Activated gamma-delta T cell treated with anti-CD3 and anti-CD28 coated beads, Interleukin-2, amount 50 U/mL, for 16 hours (primary cell): ENCODE data around the gene GPX4.

ENCODE experiments used
- DNase-seq: peaks from one replicate; pipeline ENCODE4 v3.0.0-alpha.2; 2020; ENCODE audit warnings: low read depth

The GPX4 gene

DNA sequence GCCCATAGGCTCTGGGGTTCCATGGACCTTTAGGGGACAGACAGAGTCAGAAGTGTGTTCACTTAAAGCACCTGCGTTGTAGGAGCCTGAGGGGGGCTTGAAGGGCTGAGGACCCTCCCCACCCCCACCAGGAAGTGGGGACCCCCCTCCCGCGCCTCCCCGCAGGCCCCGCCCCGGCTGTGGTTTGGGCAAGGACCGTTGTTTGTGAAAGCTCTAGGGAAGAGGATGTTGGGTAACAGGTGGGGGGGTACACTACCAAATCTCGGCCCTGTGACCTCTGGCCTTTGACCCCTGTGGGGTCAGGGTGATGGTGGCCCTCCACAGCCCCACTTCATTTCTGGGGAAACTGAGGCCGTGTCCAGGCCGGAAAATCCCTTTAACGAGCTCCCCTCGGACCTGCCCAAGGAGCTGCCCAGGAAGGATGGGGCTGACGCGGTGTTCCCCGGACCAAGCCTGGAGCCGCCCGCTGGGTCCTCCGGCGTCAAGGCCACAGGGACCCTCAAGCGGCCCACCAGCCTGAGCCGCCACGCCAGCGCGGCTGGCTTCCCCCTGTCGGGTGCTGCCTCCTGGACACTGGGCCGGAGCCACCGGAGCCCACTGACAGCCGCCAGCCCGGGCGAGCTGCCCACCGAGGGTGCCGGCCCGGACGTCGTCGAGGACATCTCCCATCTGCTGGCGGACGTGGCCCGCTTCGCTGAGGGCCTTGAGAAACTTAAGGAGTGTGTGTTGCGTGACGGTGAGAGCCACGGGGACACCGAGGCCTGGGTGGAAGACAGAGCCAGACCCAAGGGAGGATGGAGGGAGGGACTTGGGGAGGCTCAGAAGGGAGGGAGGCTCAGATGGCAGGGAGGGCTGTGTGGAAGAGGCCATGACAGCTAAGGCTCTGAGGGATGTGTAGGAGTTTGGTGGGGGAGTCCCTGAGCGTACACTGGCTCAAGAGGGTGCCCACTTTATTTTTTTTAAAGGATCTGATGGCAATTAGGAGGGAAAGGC is 35.5 kb upstream of the GPX4 start:
- no peak for DNase-seq

DNA sequence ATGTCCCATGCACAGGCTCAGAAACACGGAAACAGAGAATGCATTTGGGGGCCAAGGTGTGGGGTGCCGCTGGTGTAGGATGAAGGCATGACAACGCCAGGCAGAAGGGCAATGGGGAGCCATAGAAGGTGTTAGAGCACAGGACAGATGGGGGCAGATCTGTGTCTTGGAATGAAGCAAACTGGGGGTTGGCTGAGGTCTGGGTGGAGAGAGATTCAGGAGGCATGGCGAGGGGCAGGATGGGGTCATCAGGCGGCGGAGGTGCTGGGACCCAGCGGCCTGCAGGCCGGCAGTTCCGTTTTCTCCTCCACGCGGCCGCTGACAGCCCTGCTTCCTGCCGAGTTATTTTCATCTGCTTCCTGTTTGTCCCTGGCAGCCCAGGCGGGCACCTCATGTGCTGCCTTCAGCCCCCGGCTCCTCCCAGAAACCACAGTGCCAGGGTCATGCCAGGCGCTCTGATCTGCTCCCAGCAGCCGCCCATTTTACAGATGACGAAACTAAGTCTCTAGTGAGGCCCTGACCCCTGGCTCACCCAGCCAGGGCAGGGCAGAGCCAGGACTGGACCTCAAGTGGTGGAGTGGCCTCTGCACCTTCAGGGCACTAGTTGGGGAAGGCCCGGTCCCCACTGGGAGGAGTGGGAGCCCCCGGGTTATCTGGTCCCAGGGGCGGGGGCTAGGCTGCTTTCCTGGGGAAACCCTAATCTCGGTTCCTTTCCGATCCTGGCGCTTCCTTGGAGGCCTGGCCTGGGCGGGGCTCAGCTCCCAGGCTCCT is 34.6 kb upstream of the GPX4 start:
- no peak for DNase-seq

DNA sequence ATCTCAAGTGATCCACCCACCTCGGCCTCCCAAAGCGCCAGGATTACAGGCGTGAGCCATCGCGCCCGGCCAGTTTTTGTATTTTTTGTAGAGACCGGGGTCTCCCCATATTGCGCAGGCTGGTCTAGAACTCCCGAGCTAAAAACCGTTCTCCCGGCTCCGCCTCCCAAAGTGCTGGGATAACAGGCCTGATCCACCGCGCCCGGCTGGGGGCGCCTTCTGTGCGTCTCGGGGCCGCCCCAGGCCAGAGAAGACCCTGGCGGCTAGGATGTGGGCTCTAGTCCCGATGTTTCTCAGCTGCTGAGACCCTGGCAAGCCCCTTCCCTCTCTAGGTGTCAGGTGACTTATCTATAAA is 33.2 kb upstream of the GPX4 start:
- no peak for DNase-seq

DNA sequence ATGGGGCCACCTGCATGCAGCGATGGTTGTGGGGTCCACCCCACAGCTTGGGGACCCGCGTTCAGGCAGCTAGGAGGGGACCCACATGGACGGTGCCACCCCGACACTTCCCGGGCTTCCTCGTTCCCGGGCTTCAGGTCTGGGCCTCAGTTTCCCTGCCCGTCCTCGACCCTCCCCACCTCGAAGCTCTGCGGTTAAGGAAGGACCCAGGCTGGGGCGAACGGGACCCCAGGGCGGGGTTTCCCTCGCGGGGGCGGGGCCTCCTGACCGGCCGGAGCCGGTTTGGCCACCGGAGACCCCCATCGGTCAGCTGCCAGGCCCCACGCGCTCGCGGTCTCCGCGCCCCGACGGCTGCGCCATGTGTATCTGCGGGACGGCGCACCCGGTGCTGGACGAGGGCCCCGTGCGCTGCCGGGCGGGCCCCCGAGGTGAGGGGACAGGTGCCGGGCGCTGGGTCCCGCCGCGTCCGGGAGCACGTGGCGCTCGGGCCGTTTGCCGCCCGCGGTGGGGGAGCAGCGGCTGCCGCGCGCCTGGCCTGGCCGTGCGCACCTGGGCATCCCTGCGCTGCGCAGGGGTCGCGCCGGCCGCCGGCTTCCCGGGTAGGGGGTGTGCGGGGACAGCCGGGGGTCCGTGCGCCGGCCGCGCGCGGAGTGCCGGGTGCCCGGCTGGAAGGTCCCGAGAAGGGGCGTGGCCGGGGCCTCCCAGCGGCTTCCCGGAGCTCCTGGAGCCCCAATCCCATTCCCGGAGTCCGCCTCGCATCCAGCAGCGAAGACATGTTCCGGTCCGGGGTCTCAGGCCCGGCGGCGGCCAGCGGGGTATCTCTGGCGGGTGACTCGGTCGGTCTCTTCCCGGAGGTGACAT is 32.6 kb upstream of the GPX4 start:
- no peak for DNase-seq

DNA sequence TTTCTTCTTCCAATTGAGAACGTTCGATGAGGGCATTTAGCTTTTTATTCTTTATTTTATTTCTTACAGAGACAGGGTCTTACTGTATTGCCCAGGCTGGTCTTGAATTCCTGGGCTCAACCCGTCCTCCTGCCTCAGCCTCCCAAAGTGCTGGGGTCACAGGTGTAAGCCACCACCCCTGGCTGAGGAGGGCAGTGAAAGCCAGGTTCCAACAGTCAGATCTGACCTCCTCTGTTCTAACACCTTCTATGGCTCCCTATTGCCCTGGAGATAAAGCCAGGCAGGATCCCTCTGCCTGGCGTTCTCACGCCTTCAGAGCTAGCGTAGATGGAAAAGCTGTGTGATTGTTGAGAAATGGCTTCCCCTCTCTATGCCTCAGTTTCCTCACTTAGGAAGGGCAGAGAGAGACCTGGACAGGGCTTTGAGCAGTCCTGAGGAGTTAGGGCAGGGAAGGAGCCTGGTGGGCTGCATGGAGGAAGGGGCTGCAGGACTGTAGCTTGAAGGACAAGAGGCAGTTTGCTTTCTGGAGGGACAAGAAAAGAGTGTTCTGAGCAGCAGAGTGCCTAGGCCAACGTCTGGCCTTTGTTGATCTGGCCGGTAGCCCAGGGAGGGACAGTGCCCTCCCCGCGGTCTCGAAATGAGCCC is 31.3 kb upstream of the GPX4 start:
- no peak for DNase-seq

DNA sequence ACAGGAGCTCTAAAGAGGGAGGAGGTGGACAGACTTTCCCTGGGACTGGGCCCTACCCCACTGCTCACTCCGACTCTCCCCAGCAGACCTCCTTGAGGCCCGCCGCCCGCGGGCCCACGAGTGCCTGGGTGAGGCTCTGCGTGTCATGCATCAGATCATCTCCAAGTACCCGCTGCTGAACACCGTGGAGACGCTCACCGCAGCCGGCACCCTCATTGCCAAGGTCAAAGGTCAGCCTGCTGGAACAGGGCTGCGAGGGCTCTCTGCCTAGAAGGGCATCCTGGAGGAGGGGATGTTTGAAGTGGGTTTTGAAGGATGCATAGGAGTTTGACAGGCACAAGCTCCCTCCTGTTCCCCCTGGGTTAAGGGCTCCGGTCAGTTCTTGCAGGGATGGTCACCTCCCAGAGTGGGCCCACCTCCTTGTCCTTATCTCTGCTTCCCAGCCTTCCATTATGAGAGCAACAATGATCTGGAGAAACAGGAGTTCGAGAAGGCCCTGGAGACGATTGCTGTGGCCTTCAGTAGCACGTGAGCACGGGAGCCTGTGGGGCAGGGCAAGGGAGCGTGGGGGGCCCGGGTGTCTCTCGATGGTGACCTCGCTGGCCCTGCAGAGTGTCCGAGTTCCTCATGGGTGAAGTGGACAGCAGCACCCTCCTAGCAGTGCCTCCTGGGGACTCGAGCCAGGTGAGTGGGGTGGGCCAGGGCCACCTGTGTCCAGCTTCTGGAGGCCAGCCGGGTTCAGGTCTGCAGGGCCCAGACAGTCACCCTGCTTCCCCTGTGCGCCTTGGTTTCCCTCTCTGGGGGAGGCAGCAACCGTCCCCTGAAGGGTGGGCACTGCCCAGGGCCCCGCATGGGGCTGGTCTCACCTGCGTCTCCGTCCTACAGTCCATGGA is 30.5 kb upstream of the GPX4 start:
- DNase-seq: no peak

DNA sequence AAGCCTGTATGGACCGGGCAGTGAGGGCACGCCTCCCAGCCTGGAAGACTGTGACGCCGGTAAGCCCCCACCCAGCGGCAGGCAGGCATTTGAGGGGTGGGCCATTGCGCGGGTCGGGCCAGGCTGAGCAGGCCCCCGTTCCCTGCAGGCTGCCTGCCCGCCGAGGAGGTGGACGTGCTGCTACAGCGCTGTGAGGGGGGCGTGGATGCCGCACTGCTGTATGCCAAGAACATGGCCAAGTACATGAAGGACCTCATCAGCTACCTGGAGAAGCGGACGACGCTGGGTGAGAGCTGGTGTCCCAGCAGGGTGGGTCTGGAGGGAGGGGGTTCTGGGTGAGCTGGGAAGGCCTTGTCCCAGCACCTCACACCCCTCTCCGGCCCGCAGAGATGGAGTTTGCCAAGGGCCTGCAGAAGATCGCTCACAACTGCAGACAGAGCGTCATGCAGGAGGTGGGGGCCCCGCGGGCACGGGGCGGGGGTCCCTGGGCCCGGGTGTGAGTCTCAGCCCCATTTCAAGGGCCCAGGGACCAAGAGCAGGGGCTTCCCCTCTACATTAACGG is 29.8 kb upstream of the GPX4 start:
- DNase-seq: no peak

DNA sequence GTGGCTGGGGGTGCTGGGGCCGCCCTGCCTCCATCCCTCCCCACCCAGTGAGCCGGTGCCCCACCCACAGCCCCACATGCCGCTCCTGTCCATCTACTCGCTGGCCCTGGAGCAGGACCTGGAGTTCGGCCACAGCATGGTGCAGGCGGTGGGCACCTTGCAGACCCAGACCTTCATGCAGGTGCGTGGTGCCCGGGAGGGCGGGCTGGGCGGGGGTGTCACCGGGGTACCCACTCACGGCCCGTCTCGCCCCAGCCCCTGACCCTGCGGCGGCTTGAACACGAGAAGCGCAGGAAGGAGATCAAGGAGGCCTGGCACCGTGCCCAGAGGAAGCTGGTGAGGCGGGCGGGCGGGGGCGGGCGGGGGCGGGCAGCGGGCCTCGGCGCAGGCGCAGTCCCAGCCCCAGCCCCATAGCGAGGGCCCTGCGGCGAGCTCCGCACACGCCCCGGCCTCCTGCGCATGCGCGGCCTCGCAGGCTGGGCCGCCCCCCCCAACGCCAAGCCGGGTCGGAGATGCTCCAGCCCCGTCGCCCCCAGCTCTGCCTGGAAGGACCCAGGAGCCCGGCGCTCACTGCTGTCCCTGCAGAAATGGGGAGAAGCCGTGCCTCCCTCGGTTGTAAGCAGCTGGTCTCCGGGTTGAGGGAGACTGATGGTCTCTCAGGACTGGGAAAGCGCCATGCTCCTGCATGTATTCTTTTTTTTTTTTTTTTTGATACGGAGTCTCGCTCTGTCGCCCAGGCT is 29.1 kb upstream of the GPX4 start:
- DNase-seq: peak; percentile 90

DNA sequence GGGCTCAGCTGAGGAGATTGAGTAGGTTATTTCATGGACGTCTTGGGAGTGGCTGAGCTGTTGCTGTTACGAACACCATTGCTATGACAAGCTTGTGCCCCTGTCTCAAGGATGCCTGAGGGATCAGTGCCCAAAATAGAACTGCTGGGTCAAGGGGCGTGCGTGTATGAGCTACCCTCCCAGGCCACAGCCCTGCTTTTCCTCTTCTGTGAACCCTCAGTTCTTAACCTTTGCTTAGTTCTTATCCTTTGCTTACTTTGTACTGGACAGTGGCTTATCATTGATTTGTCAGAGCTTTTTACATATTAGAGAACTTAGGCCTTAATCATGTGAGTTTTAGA is 27.8 kb upstream of the GPX4 start:
- DNase-seq: no peak

DNA sequence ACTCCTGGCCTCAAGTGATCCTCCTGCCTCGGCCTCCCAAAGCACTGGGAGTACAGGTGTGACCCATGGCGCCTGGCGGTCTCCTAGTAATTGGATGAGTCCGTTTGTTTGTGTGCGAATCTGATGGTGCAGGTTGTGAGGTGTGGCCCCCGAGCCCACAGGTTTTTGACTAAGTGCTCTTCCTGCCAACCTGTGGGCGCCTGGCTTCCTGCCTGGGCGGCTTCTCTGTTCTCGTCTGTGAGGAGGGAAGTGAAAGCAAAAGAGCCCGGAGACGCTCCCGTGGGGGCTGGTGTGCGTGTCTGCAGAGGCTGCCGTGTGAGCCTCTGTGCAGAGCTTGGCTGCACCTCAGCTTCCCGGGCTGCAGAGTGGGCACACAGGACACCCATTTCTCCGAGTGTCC is 26.8 kb upstream of the GPX4 start:
- DNase-seq: peak; percentile 90

DNA sequence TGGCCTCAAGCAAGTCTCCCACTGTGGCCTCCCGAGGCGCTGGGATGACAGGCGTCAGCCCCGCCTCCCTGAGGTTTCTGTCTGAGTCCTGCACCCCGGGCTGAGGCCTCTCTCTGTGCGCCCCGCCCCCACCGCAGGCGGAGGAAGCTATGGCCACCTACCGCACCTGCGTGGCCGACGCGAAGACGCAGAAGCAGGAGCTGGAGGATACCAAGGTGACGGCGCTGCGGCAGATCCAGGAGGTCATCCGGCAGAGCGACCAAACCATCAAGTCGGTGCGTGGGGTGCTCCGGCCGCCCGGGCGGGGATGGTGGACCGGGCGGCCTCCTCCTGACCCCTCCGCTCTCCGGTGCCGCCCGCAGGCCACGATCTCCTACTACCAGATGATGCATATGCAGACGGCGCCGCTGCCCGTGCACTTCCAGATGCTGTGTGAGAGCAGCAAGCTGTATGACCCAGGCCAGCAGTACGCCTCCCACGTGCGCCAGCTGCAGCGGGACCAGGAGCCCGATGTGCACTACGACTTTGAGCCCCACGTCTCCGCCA is 24.2 kb upstream of the GPX4 start:
- no peak for DNase-seq

DNA sequence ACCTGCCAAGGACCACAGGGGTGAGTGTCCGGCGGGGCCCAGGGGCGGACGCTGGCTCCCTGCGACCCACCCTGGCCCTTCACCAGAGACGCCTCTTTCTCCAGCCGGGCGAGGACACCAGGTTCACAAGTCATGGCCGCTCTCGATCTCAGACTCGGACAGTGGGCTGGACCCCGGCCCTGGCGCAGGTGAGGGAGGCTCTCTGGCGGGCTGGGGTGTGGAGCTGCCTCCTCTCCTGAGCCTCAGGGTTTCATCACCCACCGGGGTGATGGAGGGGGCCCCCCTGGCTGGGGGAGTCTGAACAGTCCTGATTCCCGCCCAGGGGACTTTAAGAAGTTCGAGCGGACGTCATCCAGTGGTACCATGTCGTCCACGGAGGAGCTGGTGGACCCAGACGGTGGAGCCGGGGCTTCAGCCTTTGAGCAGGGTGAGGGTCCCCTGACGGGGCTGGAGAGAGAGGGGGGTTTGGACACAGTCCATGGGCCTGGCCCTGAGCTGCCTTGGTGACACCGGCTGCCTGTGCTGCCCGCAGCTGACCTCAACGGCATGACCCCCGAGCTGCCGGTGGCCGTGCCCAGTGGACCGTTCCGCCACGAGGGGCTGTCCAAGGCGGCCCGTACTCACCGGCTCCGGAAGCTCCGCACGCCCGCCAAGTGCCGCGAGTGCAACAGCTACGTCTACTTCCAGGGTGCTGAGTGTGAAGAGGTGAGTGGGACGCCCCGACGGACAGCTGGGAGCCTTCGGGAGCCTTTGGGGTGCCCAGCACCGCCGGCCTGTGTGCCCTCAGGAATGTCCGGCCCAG is 23.2 kb upstream of the GPX4 start:
- no peak for DNase-seq

DNA sequence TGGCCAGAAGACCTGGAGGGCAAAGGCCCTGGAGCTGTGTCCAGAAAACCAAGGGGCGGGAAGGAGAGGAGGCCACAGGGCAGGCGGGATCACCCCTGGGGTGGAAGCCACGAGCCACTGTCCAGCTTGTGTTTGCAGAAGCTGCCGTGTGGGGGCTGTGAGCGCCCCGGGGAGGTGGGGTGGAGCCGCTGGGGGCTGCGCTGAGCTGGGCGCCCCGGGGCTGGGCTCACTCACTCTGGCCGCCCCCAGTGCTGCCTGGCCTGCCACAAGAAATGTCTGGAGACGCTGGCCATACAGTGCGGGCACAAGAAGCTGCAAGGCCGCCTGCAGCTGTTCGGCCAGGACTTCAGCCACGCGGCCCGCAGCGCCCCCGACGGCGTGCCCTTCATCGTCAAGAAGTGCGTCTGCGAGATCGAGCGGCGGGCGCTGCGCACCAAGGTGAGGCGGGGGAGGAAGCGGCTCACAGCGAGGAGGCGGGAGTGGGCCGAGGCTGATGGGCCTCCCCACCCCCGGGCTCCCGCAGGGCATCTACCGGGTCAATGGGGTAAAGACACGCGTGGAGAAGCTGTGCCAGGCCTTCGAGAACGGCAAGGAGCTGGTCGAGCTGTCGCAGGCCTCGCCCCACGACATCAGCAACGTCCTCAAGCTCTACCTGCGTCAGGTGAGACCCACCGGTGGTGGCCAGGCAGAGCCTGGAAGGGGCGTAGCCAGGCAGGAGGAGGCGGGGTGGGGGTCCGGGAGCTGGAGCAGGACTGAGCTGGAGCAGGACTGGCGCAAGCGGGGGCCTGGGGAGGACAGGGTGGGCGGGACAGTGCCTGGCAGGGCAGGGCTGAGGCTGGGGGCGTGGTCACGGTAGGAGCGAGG is 22.3 kb upstream of the GPX4 start:
- no peak for DNase-seq

DNA sequence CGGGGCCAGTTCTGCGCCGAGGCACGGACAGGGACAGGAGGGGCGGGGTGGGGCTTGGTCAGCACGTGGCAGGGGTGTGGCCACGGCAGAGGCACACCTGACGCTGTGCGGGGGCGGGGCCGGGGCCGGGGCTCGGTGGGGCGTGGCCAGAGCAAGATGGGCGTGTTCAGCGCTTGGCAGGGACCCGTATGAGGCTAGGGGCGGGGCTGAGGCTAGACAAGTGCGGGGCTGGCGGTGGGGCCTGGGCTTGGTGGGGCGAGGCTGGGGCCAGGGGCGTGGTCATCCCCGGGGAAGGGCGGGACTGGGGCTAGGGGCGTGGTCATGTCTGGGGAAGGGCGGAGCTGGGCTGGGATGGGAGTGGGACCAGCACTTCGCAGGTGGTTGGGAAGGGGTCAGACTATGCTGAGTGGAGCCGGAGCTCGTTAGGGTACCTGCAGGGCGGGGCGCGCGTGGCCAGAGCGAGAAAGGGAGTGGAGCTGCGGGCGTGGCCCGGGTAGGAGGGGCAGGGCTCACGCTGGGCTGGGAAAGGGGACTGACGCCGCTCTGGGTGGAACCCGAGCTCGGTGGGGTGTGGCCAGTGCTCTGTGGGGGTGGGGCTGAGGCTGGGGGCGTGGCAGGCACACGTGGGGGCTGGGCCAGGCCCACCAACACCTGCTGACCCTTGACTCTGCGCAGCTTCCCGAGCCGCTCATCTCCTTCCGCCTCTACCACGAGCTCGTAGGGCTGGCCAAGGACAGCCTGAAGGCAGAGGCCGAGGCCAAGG is 21.4 kb upstream of the GPX4 start:
- DNase-seq: no peak

DNA sequence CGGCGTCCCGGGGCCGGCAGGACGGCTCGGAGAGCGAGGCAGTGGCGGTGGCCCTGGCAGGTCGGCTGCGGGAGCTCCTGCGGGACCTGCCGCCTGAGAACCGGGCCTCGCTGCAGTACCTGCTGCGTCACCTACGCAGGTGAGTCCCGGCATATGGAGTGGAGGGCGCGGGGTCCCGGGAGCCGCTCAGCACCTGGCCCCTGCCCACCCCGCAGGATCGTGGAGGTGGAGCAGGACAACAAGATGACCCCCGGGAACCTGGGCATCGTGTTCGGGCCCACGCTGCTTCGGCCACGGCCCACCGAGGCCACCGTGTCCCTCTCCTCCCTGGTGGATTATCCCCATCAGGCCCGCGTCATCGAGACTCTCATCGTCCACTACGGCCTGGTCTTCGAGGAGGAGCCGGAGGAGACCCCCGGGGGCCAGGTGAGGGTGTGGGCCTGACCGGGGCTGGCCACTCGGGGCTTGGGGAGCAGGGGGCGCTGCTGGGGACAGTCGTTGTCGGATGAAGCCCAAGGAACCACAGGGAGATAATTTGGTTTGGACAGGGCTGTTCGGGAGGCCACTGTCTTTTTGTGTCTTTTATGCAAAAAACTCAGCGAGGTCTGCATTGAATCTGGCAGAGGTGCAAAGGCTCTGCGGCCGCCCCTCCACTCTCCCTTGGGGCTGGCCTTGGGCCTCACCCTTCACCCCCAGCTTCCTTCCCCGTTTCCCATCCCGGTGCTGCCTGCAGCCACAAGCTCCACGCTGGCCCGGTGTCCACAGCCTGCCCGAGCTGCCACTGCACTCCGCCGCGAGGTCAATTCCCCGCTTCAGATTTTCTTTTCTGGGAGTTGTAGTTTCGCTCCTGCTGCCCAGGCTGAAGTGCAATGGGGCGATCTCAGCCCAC is 20.6 kb upstream of the GPX4 start:
- DNase-seq: no peak
